Daoy (cell line): ENCODE data around the gene IL27RA. TPM values are rescaled to one million over a fixed set of nuclear protein-coding genes. Genes with fewer than 3 reads are reported as not detected.
A peak's percentile ranks its signal among the peaks of the same experiment; 100 is the strongest.

Experiments used
- DNase-seq: peaks from one replicate; pipeline ENCODE4 v3.0.0-alpha.2; 2015; ENCODE audit warnings: low read depth
- total RNA-seq: library from RNA; depleted of rRNA; stranded (reverse); fragments of >200 nt; shearing (Covaris generic); gene quantifications from 2 replicates; pipeline ENCODE4 v1.2.3, GENCODE V29; 2014

IL27RA gene
- total RNA-seq, 1 experiment from 2014 or later: 11.1 TPM

GRCh38 chr19:14058182-14059092 lies 26.9 kb downstream of the IL27RA start:
- no peak for DNase-seq

- no peak for DNase-seq
Observed at GRCh38 chr19:14059093-14059480, 27.5 kb downstream of the IL27RA start.

- no peak for DNase-seq
Observed at GRCh38 chr19:14059652-14060155, 28.1 kb downstream of the IL27RA start.

- DNase-seq: no peak
Observed at GRCh38 chr19:14061081-14061749, 29.7 kb downstream of the IL27RA start.

- no peak for DNase-seq
Observed at GRCh38 chr19:14061751-14062557, 30.4 kb downstream of the IL27RA start, which contains the start of gene PALM3. TSS of gene PALM3 (minus strand) at chr19:14062076. CDS start at chr19:14061980, 96 bp downstream.

- no peak for DNase-seq
Observed at GRCh38 chr19:14062558-14062855, 30.9 kb downstream of the IL27RA start.

GRCh38 chr19:14063105-14063504 lies 31.5 kb downstream of the IL27RA start:
- DNase-seq: no peak

- no peak for DNase-seq
Observed at GRCh38 chr19:14066134-14066533, 34.6 kb downstream of the IL27RA start.

GRCh38 chr19:14070268-14071050 lies 38.9 kb downstream of the IL27RA start:
- no peak for DNase-seq

- peak; percentile 62 for DNase-seq
Observed at GRCh38 chr19:14072535-14073260, 41.1 kb downstream of the IL27RA start, which contains the start of gene MISP3. TSS of gene MISP3 (plus strand) at chr19:14072786. CDS start at chr19:14073310, 524 bp downstream.

GRCh38 chr19:14073261-14073924 lies 41.8 kb downstream of the IL27RA start:
- DNase-seq: peak; percentile 91

GRCh38 chr19:14073925-14074838 lies 42.6 kb downstream of the IL27RA start:
- DNase-seq: peak; percentile 26

GRCh38 chr19:14078411-14078810 lies 46.8 kb downstream of the IL27RA start:
- DNase-seq: no peak

GRCh38 chr19:14080887-14081796 lies 49.6 kb downstream of the IL27RA start:
- peak; percentile 99 for DNase-seq

GRCh38 chr19:14081797-14082674 lies 50.5 kb downstream of the IL27RA start:
- no peak for DNase-seq

GRCh38 chr19:14082675-14082960 lies 51.1 kb downstream of the IL27RA start:
- no peak for DNase-seq
